CD14-positive monocyte (primary cell): ENCODE results near the gene BMPR1B. TPM values are rescaled to one million over a fixed set of nuclear protein-coding genes. Genes with fewer than 3 reads are reported as not detected.

Experiments used
- DNase-seq, 3 donors: peaks; one replicate each; pipeline ENCODE4 v3.0.0-alpha.2; 2011 to 2022
- H2AFZ ChIP-seq: 2 replicates; pipeline ENCODE4 v1.6.0; 2012; ENCODE audit warnings: mild to moderate bottlenecking, low read depth, low read length, inconsistent platforms; ENCODE audit not compliant: insufficient read depth, poor library complexity, severe bottlenecking
- H3K27ac ChIP-seq, 2 donors: 1 replicate in 1 of 2; 2 replicates in 1 of 2; pipeline ENCODE4 v1.5.1; 2012 to 2013; ENCODE audit warnings: low read length in 2 of 2, control low read depth in 1 of 2, inconsistent platforms in 1 of 2, low read depth in 1 of 2, mild to moderate bottlenecking in 1 of 2
- H3K27me3 ChIP-seq, 2 donors: one replicate each; pipeline versions ENCODE4 v1.6.0 to v1.6.1; 2011 to 2013; ENCODE audit warnings: low read length in 2 of 2; ENCODE audit not compliant: control insufficient read depth in 2 of 2, insufficient read depth in 2 of 2
- H3K36me3 ChIP-seq, 2 donors: replicated peaks in 1 of 2; 1 replicate in 1 of 2; 2 replicates in 1 of 2; pipeline versions ENCODE4 v1.5.1 to v1.6.1; 2012 to 2013; ENCODE audit warnings: low read length in 2 of 2, control low read depth in 1 of 2, inconsistent platforms in 1 of 2, mild to moderate bottlenecking in 1 of 2; ENCODE audit not compliant: insufficient read depth in 2 of 2, control insufficient read depth in 1 of 2
- H3K4me1 ChIP-seq, 2 donors: 1 replicate in 1 of 2; 2 replicates in 1 of 2; pipeline versions ENCODE4 v1.5.1 to v1.6.1; 2012 to 2013; ENCODE audit warnings: low read length in 2 of 2, control low read depth in 1 of 2, inconsistent platforms in 1 of 2, mild to moderate bottlenecking in 1 of 2, moderate library complexity in 1 of 2; ENCODE audit not compliant: insufficient read depth in 2 of 2, control insufficient read depth in 1 of 2
- H3K4me2 ChIP-seq: replicated peaks from 2 replicates; pipeline ENCODE3; 2012; ENCODE audit warnings: low read length, moderate library complexity, mild to moderate bottlenecking; ENCODE audit not compliant: poor library complexity, severe bottlenecking; ENCODE audit errors: extremely low read depth
- H3K4me3 ChIP-seq, 3 experiments: fragments of 200-600 bp in 1 of 3; sonication (generic) in 1 of 3; replicated peaks in 1 of 3; 1 replicate in 2 of 3; 2 replicates in 1 of 3; pipeline ENCODE4 v1.5.1; 2011 to 2013; ENCODE audit warnings: low read length in 3 of 3, mild to moderate bottlenecking in 3 of 3, control low read depth in 2 of 3, low read depth in 2 of 3, inconsistent platforms in 1 of 3, moderate library complexity in 1 of 3
- H3K79me2 ChIP-seq: 2 replicates; pipeline ENCODE4 v1.6.0; 2012; ENCODE audit warnings: mild to moderate bottlenecking, control low read depth, inconsistent platforms, low read length, moderate library complexity; ENCODE audit not compliant: insufficient read depth
- H3K9ac ChIP-seq: 2 replicates; pipeline ENCODE4 v1.6.0; 2017; ENCODE audit warnings: low read length, mild to moderate bottlenecking; ENCODE audit not compliant: insufficient read depth, poor library complexity, severe bottlenecking
- H3K9me3 ChIP-seq, 2 donors: replicated peaks in 1 of 2; 1 replicate in 1 of 2; 2 replicates in 1 of 2; pipeline versions ENCODE4 v1.5.1 to v1.6.1; 2012 to 2013; ENCODE audit warnings: low read length in 2 of 2, control low read depth in 1 of 2; ENCODE audit not compliant: control insufficient read depth in 1 of 2, insufficient read depth in 1 of 2
- H4K20me1 ChIP-seq: 2 replicates; pipeline ENCODE4 v1.6.0; 2012; ENCODE audit warnings: mild to moderate bottlenecking, low read length, control low read depth, moderate library complexity; ENCODE audit not compliant: insufficient read depth
- H3K27ac Mint-ChIP-seq, 7 donors: one replicate each; pipeline ENCODE4 v1.8.0; 2020; ENCODE audit warnings: mild to moderate bottlenecking in 7 of 7, mixed read lengths in 7 of 7, moderate library complexity in 6 of 7, inconsistent platforms in 2 of 7
- H3K27me3 Mint-ChIP-seq, 3 donors: one replicate each; pipeline ENCODE4 v1.8.0; 2021 to 2022; ENCODE audit warnings: low read depth in 3 of 3, mild to moderate bottlenecking in 3 of 3, mixed read lengths in 3 of 3, moderate library complexity in 3 of 3, inconsistent platforms in 1 of 3
- H3K36me3 Mint-ChIP-seq, 2 donors: one replicate each; pipeline ENCODE4 v1.8.0; 2020; ENCODE audit warnings: mixed read lengths in 2 of 2, inconsistent platforms in 1 of 2, mild to moderate bottlenecking in 1 of 2
- H3K4me1 Mint-ChIP-seq: one replicate; pipeline ENCODE4 v1.8.0; 2020; ENCODE audit warnings: mild to moderate bottlenecking, mixed read lengths
- H3K4me3 Mint-ChIP-seq, 2 donors: one replicate each; pipeline ENCODE4 v1.8.0; 2020; ENCODE audit warnings: mild to moderate bottlenecking in 2 of 2, mixed read lengths in 2 of 2, moderate library complexity in 1 of 2
- H3K9me3 Mint-ChIP-seq, 7 donors: one replicate each; pipeline ENCODE4 v1.8.0; 2020 to 2022; ENCODE audit warnings: mixed read lengths in 7 of 7, mild to moderate bottlenecking in 6 of 7, moderate library complexity in 6 of 7, inconsistent platforms in 2 of 7
- WGBS: methylation state at CpG from one replicate; pipeline ENCODE4 v1.1.5; 2013; ENCODE audit warnings: missing lambda C conversion rate; ENCODE audit not compliant: insufficient coverage; 5-methylcytosine and 5-hydroxymethylcytosine counted together
- intact Hi-C, 2 donors: fragments of 100-400 bp; cut with micrococcal nuclease; formaldehyde crosslinking; loops; one replicate each; pipeline versions ENCODE4 v1.15.0 to v1.15.1; 2023
- polyA plus RNA-seq, 3 donors: library from polyadenylated mRNA; depleted of rRNA in 1 of 3; unstranded in 2 of 3; stranded (reverse) in 1 of 3; fragments of 300-500 nt in 2 of 3; fragments of >200 nt in 1 of 3; fragmentation: Illumina TruSeq in 2 of 3; gene quantifications; 1 replicate in 2 of 3; 2 replicates in 1 of 3; pipeline ENCODE4 v1.2.3, GENCODE V29; 2012 to 2021
- TF ChIP-seq, protein P1 (sequence below): fragments of 200-600 bp; IDR thresholded peaks from one replicate; pipeline ENCODE4 v1.8.0; 2022; ENCODE audit warnings: antibody characterized with exemption, mild to moderate bottlenecking

BMPR1B gene
- polyA plus RNA-seq, 3 donors = not detected

DNA sequence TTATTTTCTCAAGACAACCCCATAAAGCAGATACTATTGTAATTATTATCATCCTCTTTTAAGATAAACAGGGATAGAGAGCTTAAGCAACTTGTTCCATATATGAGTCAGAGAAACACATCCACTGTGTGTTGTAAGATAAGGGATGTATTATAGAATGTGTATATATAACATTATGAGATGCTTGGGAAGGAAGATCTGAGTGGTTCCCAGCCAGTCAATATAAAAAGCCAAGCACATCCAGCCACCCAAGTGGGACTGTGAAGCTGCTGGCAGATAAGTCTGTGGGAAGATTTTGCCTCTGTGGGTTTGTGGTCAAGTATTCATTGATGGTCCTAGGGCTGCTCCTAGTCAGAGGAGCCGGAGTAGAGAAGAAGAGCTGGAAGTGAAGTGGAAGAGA is 16.5 kb upstream of the BMPR1B start:
- Mint-ChIP-seq H3K4me1 (no peaks in the 10 kb centered on the region), H3K4me3 (no peak overlapping the region), H3K27ac (no peak overlapping the region), H3K27me3 (peaks cover 0 to 2% (median 2%) of the 10 kb centered on the region in 3 donors), H3K36me3 (no peaks in the 10 kb centered on the region), H3K9me3 (peaks cover 0 to 10% (median 2%) of the 10 kb centered on the region in 7 donors)
- Histone ChIP-seq H3K9me3 (no peaks in the 10 kb centered on the region), H2AFZ (no peak overlapping the region), H3K4me3 (no peak overlapping the region), H3K9ac (no peak overlapping the region), H3K36me3 (no peaks in the 10 kb centered on the region), H3K27me3 (no peaks in the 10 kb centered on the region), H4K20me1 (no peaks in the 10 kb centered on the region), H3K79me2 (no peaks in the 10 kb centered on the region), H3K4me1 (no peaks in the 10 kb centered on the region), H3K4me2 (no peak overlapping the region), H3K27ac (no peak overlapping the region)
- WGBS = no CpG with 5 or more reads among the region's 1 CpG
- TF ChIP-seq, protein P1, sequence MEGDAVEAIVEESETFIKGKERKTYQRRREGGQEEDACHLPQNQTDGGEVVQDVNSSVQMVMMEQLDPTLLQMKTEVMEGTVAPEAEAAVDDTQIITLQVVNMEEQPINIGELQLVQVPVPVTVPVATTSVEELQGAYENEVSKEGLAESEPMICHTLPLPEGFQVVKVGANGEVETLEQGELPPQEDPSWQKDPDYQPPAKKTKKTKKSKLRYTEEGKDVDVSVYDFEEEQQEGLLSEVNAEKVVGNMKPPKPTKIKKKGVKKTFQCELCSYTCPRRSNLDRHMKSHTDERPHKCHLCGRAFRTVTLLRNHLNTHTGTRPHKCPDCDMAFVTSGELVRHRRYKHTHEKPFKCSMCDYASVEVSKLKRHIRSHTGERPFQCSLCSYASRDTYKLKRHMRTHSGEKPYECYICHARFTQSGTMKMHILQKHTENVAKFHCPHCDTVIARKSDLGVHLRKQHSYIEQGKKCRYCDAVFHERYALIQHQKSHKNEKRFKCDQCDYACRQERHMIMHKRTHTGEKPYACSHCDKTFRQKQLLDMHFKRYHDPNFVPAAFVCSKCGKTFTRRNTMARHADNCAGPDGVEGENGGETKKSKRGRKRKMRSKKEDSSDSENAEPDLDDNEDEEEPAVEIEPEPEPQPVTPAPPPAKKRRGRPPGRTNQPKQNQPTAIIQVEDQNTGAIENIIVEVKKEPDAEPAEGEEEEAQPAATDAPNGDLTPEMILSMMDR = no peak
- intact Hi-C loops = no loop called here
- no peak for DNase-seq

DNA sequence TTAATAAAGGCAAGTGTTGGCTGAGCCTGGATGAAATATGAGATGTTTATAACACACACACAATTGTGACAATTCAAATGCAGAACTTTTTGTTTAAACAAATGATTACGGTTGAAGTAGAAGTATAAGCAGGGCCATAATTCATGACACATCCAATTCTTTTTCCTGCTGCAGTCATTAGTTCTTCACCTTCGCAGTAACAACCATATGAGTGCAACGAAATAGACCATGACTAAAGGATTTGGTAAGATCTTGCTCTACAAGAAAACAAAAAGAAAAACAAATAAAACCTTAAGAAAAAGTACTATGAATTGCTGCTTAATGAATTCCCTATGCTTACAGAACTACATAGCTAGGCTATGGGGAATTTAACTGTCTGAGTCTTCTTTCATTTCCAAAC is 13.9 kb upstream of the BMPR1B start:
- no CpG with 5 or more reads among the region's 3 CpGs for WGBS
- H3K9me3 ChIP-seq = no peaks in the 10 kb centered on the region

More for the DNA sequence above, 13.9 kb upstream of the BMPR1B start:
- H3K4me3 ChIP-seq = no peak overlapping the region
- H3K4me1 ChIP-seq = no peaks in the 10 kb centered on the region
- DNase-seq = no peak
- no peak overlapping the region for H2AFZ ChIP-seq
- no peak overlapping the region for H3K9ac ChIP-seq
- H3K4me1 Mint-ChIP-seq = no peaks in the 10 kb centered on the region
- no peak overlapping the region for H3K4me2 ChIP-seq
- H3K27ac Mint-ChIP-seq = no peak overlapping the region
- H3K27ac ChIP-seq = no peak overlapping the region
- no peaks in the 10 kb centered on the region for H3K27me3 ChIP-seq
- peaks cover 0 to 4% (median 0%) of the 10 kb centered on the region in 7 donors for H3K9me3 Mint-ChIP-seq
- H3K36me3 Mint-ChIP-seq = no peaks in the 10 kb centered on the region
- TF ChIP-seq, protein P1 = no peak
- intact Hi-C loops = no loop called here
- H3K4me3 Mint-ChIP-seq = no peak overlapping the region
- no peaks in the 10 kb centered on the region for H4K20me1 ChIP-seq
- H3K36me3 ChIP-seq = no peaks in the 10 kb centered on the region
- H3K79me2 ChIP-seq = no peaks in the 10 kb centered on the region
- peaks cover 2% of the 10 kb centered on the region in 3 donors for H3K27me3 Mint-ChIP-seq
